SU-DHL-6 (cell line): ENCODE data around the gene ZFAND2A.
"Not testable (repeated sequence)": the region's sequence is repeated elsewhere in the genome, so short reads cannot be mapped to it uniquely, and the experiment has no call there.

Experiments used
- H2AFZ ChIP-seq: fragments of 200-600 bp; sonication (generic); 2 replicates; pipeline ENCODE4 v1.6.1; 2014; ENCODE audit warnings: low read depth, mild to moderate bottlenecking, moderate library complexity, mixed read lengths, antibody characterized with exemption, low read length; ENCODE audit not compliant: severe bottlenecking
- H3F3A ChIP-seq: fragments of 200-600 bp; shearing (Covaris generic); 2 replicates; pipeline ENCODE4 v1.6.0; 2016; ENCODE audit warnings: antibody characterized with exemption, mild to moderate bottlenecking; ENCODE audit not compliant: insufficient read depth
- H3K27ac ChIP-seq: fragments of 200-600 bp; sonication (generic); 2 replicates; pipeline ENCODE4 v1.5.1; 2016; ENCODE audit warnings: low read depth, mild to moderate bottlenecking, low read length, moderate library complexity, mixed read lengths
- H3K27me3 ChIP-seq: fragments of 200-600 bp; sonication (generic), shearing (Covaris generic); 2 replicates; pipeline ENCODE4 v1.6.0; 2014; ENCODE audit warnings: mild to moderate bottlenecking, low read length
- H3K36me3 ChIP-seq: fragments of 200-600 bp; sonication (generic); 2 replicates; pipeline ENCODE4 v1.6.1; 2014; ENCODE audit warnings: mild to moderate bottlenecking, low read length, mixed read lengths
- H3K4me2 ChIP-seq: fragments of 300-600, 200-600 bp; shearing (Covaris generic), sonication (generic); 2 replicates; pipeline ENCODE4 v1.6.0; 2014; ENCODE audit warnings: low read length, low read depth, mild to moderate bottlenecking; ENCODE audit not compliant: poor library complexity, severe bottlenecking
- H3K4me3 ChIP-seq: fragments of 200-600 bp; sonication (generic); 2 replicates; pipeline ENCODE4 v1.5.1; 2014; ENCODE audit warnings: antibody characterized with exemption, low read length, mild to moderate bottlenecking, mixed read lengths; ENCODE audit not compliant: insufficient read depth, poor library complexity, severe bottlenecking
- H3K79me2 ChIP-seq: fragments of 200-600 bp; sonication (generic); 2 replicates; pipeline ENCODE4 v1.6.1; 2014; ENCODE audit warnings: mild to moderate bottlenecking, low read length, moderate library complexity; ENCODE audit not compliant: insufficient read depth
- H3K9ac ChIP-seq: fragments of 200-600 bp; sonication (generic); 2 replicates; pipeline ENCODE4 v1.7.0; 2014; ENCODE audit warnings: mild to moderate bottlenecking, low read length
- H3K9me2 ChIP-seq: fragments of 200-600 bp; sonication (generic); replicated peaks from 2 replicates; pipeline ENCODE4 v1.6.1; 2014; ENCODE audit warnings: low read length; ENCODE audit not compliant: insufficient read depth
- H3K9me3 ChIP-seq: fragments of 200-600 bp; sonication (generic); 2 replicates; pipeline ENCODE4 v1.6.1; 2014; ENCODE audit warnings: low read length, mixed read lengths; ENCODE audit not compliant: insufficient read depth
- H4K20me1 ChIP-seq: fragments of 200-600 bp; sonication (generic); 2 replicates; pipeline ENCODE4 v1.6.1; 2014; ENCODE audit warnings: low read depth, mild to moderate bottlenecking, antibody characterized with exemption, low read length, moderate library complexity, mixed read lengths
- CTCF ChIP-seq: fragments of 200-600 bp; sonication (generic); IDR thresholded peaks from one replicate; pipeline ENCODE4 v1.5.1; 2017; ENCODE audit warnings: antibody characterized with exemption, mild to moderate bottlenecking, low read length, moderate library complexity; ENCODE audit not compliant: insufficient read depth, poor library complexity, severe bottlenecking
- EZH2phosphoT487 ChIP-seq: fragments of 200-600 bp; sonication (generic), shearing (Covaris generic); conservative IDR thresholded peaks from 2 replicates; pipeline ENCODE4 v1.6.1; 2018; ENCODE audit warnings: mild to moderate bottlenecking, antibody characterized with exemption, low read length, moderate library complexity, mixed read lengths

ZFAND2A gene

GRCh38 chr7:1197997-1198625 is 38.1 kb upstream of the ZFAND2A start:
- no peak overlapping the region for H3K27ac ChIP-seq
- no peak overlapping the region for H3K4me3 ChIP-seq
- H3K9ac ChIP-seq, result no peak overlapping the region

GRCh38 chr7:1196950-1197349 is 37.0 kb upstream of the ZFAND2A start:
- H3K79me2 ChIP-seq, result no peaks in the 10 kb centered on the region
- no peak overlapping the region for H2AFZ ChIP-seq
- H3K4me2 ChIP-seq, result no peak overlapping the region
- no peaks in the 10 kb centered on the region for H3K9me2 ChIP-seq
- H4K20me1 ChIP-seq, result no peaks in the 10 kb centered on the region
- H3K36me3 ChIP-seq, result no peaks in the 10 kb centered on the region
- no peak overlapping the region for H3K9ac ChIP-seq
- no peak overlapping the region for H3K27ac ChIP-seq
- H3F3A ChIP-seq, result no peaks in the 10 kb centered on the region
- no peaks in the 10 kb centered on the region for H3K27me3 ChIP-seq
- no peak overlapping the region for H3K4me3 ChIP-seq
- no peaks in the 10 kb centered on the region for H3K9me3 ChIP-seq
- TF ChIP-seq EZH2phosphoT487, result no peak
- no peak for TF ChIP-seq CTCF

More at GRCh38 chr7:1197997-1198625, 38.1 kb upstream of the ZFAND2A start:
- Histone ChIP-seq H3K9me3 (no peaks in the 10 kb centered on the region), H3K36me3 (no peaks in the 10 kb centered on the region), H3K79me2 (no peaks in the 10 kb centered on the region), H3K9me2 (no peaks in the 10 kb centered on the region), H3K4me2 (no peak overlapping the region), H3F3A (no peaks in the 10 kb centered on the region), H3K27me3 (no peaks in the 10 kb centered on the region; the same call in 1 of the 2 replicates), H2AFZ (no peak overlapping the region), H4K20me1 (no peaks in the 10 kb centered on the region)
- TF ChIP-seq CTCF (no peak), EZH2phosphoT487 (no peak)

GRCh38 chr7:1196441-1196840 is 36.4 kb upstream of the ZFAND2A start:
- H3K4me2 ChIP-seq, result not testable (repeated sequence)

GRCh38 chr7:1193593-1194424 is 33.8 kb upstream of the ZFAND2A start:
- Histone ChIP-seq H3K79me2 (no peaks in the 10 kb centered on the region), H3K4me2 (no peak overlapping the region), H2AFZ (no peak overlapping the region), H3K27ac (no peak overlapping the region), H3K9ac (no peak overlapping the region), H3F3A (no peaks in the 10 kb centered on the region), H3K9me3 (no peaks in the 10 kb centered on the region), H4K20me1 (no peaks in the 10 kb centered on the region), H3K9me2 (no peaks in the 10 kb centered on the region), H3K4me3 (no peak overlapping the region), H3K36me3 (no peaks in the 10 kb centered on the region), H3K27me3 (no peaks in the 10 kb centered on the region)
- TF ChIP-seq EZH2phosphoT487 (no peak), CTCF (peak; percentile 60)

More at GRCh38 chr7:1196441-1196840, 36.4 kb upstream of the ZFAND2A start:
- not testable (repeated sequence) for H3K27me3 ChIP-seq, H4K20me1 ChIP-seq, H3F3A ChIP-seq, H3K79me2 ChIP-seq, H3K9ac ChIP-seq, H3K9me3 ChIP-seq, H3K36me3 ChIP-seq, H2AFZ ChIP-seq, H3K27ac ChIP-seq, H3K9me2 ChIP-seq, H3K4me3 ChIP-seq
